Measurements from ENCODE around the gene CSNK1A1. TPM values are rescaled to one million over a fixed set of nuclear protein-coding genes. Genes with fewer than 3 reads are reported as not detected.
"Not testable (repeated sequence)": the region's sequence is repeated elsewhere in the genome, so short reads cannot be mapped to it uniquely, and the experiment has no call there.

CSNK1A1 gene
- total RNA-seq, 2 donors from 2014 or later = 198 to 214 TPM

- Histone ChIP-seq H3K36me3 (ENCODE audit: control insufficient read depth, insufficient read depth, low read length) (peaks cover 87% of the 10 kb centered on the region), H3K9ac (ENCODE audit: extremely low read depth, low read length, poor library complexity, severe bottlenecking) (no peak overlapping the region), H3K4me1 (ENCODE audit: control insufficient read depth, insufficient read depth, low read length) (peaks cover 11% of the 10 kb centered on the region), H3K27ac (ENCODE audit: low read depth, low read length) (no peak overlapping the region), H3K27me3 (ENCODE audit: control insufficient read depth, insufficient read depth, low read length, poor library complexity, severe bottlenecking) (no peaks in the 10 kb centered on the region), H3K9me3 (ENCODE audit: control insufficient read depth, low read length) (no peaks in the 10 kb centered on the region), H3K4me3 (ENCODE audit: low read length) (no peak overlapping the region)
- Mint-ChIP-seq H3K4me1 (peaks cover 48% of the 10 kb centered on the region), H3K36me3 (ENCODE audit: low read depth) (peaks cover 24% of the 10 kb centered on the region), H3K9me3 (no peaks in the 10 kb centered on the region), H3K27ac (peak overlapping the region; percentile 26), H3K4me3 (no peak overlapping the region), H3K27me3 (ENCODE audit: insufficient read depth) (no peaks in the 10 kb centered on the region)
- 77 to 94% methylated on average over 3 to 4 of the region's 5 CpGs for WGBS, 2 experiments (ENCODE audit: insufficient coverage in 1 of 2, insufficient read length in 1 of 2)
- TF ChIP-seq CTCF (conservative IDR thresholded peaks at IDR 0.05) = no peak
- no peak for DNase-seq
Measured at GRCh38 chr5:149517461-149518122, 33.6 kb downstream of the CSNK1A1 start.

DNA sequence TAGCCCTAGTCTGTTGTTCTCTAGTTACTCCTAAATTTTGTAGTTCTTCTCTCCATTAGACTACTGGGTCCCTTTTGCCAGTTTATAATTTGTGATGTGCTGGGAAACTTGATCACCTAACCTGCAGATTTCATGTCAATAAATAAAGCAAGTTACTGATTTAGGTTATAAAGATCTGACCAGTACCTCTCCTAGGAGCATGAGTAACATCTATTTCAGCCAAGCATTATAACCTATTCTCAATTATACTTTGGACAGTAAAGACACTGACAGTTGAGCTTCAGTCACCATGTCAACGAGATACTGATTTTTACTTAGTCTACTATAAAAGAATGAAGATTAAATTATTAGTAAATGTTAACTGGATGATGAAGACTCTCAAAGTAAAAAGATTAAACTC, 36.7 kb downstream of the CSNK1A1 start:
- no peak for DNase-seq
- no peaks in the 10 kb centered on the region for H3K9me3 Mint-ChIP-seq
- Histone ChIP-seq H3K4me1 (ENCODE audit: control insufficient read depth, insufficient read depth, low read length) (peaks cover 3% of the 10 kb centered on the region), H3K27me3 (ENCODE audit: control insufficient read depth, insufficient read depth, low read length, poor library complexity, severe bottlenecking) (no peaks in the 10 kb centered on the region), H3K9me3 (ENCODE audit: control insufficient read depth, low read length) (no peaks in the 10 kb centered on the region), H3K27ac (ENCODE audit: low read depth, low read length) (no peak overlapping the region), H3K36me3 (ENCODE audit: control insufficient read depth, insufficient read depth, low read length) (peaks cover 94% of the 10 kb centered on the region), H3K4me3 (ENCODE audit: low read length) (no peak overlapping the region), H3K9ac (ENCODE audit: extremely low read depth, low read length, poor library complexity, severe bottlenecking) (no peak overlapping the region)
- no peak overlapping the region for H3K4me3 Mint-ChIP-seq
- no peaks in the 10 kb centered on the region for H3K27me3 Mint-ChIP-seq (ENCODE audit: insufficient read depth)
- TF ChIP-seq CTCF (conservative IDR thresholded peaks at IDR 0.05) = no peak
- peaks cover 27% of the 10 kb centered on the region for H3K4me1 Mint-ChIP-seq
- H3K27ac Mint-ChIP-seq = peak overlapping the region; percentile 82
- peaks cover 40% of the 10 kb centered on the region for H3K36me3 Mint-ChIP-seq (ENCODE audit: low read depth)
- WGBS, 2 experiments (ENCODE audit: insufficient coverage in 1 of 2, insufficient read length in 1 of 2) = 100% methylated on average over 1 of the region's 1 CpG; no CpG with 5 or more reads in 1 of the 2 experiments

DNA sequence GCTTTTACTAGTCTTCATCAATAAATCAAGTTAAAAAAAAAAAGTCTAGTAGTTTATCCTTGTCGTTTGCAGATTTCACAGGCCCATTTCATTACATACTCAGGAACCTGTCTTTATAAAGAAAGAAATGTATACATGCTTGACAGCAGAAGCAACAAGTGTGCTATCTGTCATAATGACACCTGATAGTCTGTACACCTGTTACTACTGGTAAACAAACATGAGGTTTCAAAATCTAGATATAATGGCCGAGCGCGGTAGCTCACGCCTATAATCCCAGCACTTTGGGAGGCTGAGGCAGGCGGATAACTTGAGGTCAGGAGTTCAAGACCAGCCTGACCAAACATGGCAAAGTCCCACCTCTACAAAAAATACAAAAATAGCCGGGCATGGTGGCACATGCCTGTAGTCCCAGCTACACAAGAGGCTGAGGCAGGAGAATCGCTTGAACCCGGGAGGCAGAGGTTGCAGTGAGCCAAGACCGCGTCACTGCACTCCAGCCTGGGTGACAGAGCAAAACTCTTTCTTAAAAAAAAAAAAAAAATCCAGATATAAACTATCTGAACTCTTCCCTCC, 37.8 kb downstream of the CSNK1A1 start:
- H3K27ac Mint-ChIP-seq; H3K27me3 Mint-ChIP-seq (ENCODE audit: insufficient read depth); H3K4me1 ChIP-seq (ENCODE audit: control insufficient read depth, insufficient read depth, low read length); H3K9me3 ChIP-seq (ENCODE audit: control insufficient read depth, low read length); H3K27me3 ChIP-seq (ENCODE audit: control insufficient read depth, insufficient read depth, low read length, poor library complexity, severe bottlenecking); H3K4me3 ChIP-seq (ENCODE audit: low read length); H3K9me3 Mint-ChIP-seq; H3K27ac ChIP-seq (ENCODE audit: low read depth, low read length); H3K4me3 Mint-ChIP-seq; H3K9ac ChIP-seq (ENCODE audit: extremely low read depth, low read length, poor library complexity, severe bottlenecking); DNase-seq: not testable (repeated sequence)
- 94% methylated on average over 10 to 11 of the region's 11 CpGs for WGBS, 2 experiments (ENCODE audit: insufficient coverage in 1 of 2, insufficient read length in 1 of 2)
- Mint-ChIP-seq H3K4me1 (peaks cover 18% of the 10 kb centered on the region), H3K36me3 (ENCODE audit: low read depth) (peaks cover 46% of the 10 kb centered on the region)
- peaks cover 96% of the 10 kb centered on the region for H3K36me3 ChIP-seq (ENCODE audit: control insufficient read depth, insufficient read depth, low read length)
